ENCODE data around the gene GNG8.

GRCh38 chr19:46618670-46619231 lies 17.3 kb downstream of the GNG8 start:
- TF ChIP-seq CTCF (IDR thresholded peaks at IDR 0.05; ENCODE audit: low read depth, low read length) = no peak
- no peak for TF ChIP-seq EZH2phosphoT487 (IDR thresholded peaks at IDR 0.05; ENCODE audit: low read depth)

Data from OCI-LY3 (cell line).